PC-9 (cell line): ENCODE data around the gene LTK. TPM values are rescaled to one million over a fixed set of nuclear protein-coding genes. Genes with fewer than 3 reads are reported as not detected.

Experiments
- BruUV-seq: library from RNA; stranded (reverse); fragments of 400-500 nt; replicated peaks from 2 replicates; lab custom pipeline; 2021; lab: Mats Ljungman, UMichigan
- CTCF ChIA-PET: fragments of 300-600 bp; sonication (Branson Sonifier 250); formaldehyde crosslinking; loops from one replicate; lab custom pipeline; 2022; ENCODE audit warnings: antibody characterized with exemption; lab: Charles Lee
- POLR2A ChIA-PET: fragments of 300-600 bp; sonication (Branson Sonifier 250); formaldehyde crosslinking; loops from one replicate; lab custom pipeline; 2022; ENCODE audit warnings: antibody characterized with exemption; ENCODE audit not compliant: unreplicated experiment; lab: Charles Lee
- DNase-seq, 2 experiments: peaks; one replicate each; pipeline versions ENCODE4 v3.0.0 to v3.0.0-alpha.2; 2015 to 2022; ENCODE audit warnings: mixed read lengths in 1 of 2
- H2AFZ ChIP-seq: fragments of 200-600 bp; sonication (generic); 2 replicates; pipeline ENCODE4 v1.8.1; 2017; ENCODE audit warnings: antibody characterized with exemption
- H3F3A ChIP-seq: fragments of 200-600 bp; sonication (generic); 2 replicates; pipeline ENCODE4 v1.8.1; 2017; ENCODE audit warnings: antibody characterized with exemption, mild to moderate bottlenecking, low read depth; ENCODE audit not compliant: insufficient read depth
- H3K27ac ChIP-seq: fragments of 200-600 bp; sonication (generic); 2 replicates; pipeline ENCODE4 v1.6.1; 2016; ENCODE audit warnings: mixed run types
- H3K27me3 ChIP-seq: fragments of 200-600 bp; sonication (generic); 2 replicates; pipeline ENCODE4 v1.6.1; 2016; ENCODE audit warnings: low read depth, mixed run types; ENCODE audit not compliant: insufficient read depth
- H3K36me3 ChIP-seq: fragments of 200-600 bp; sonication (generic); 2 replicates; pipeline ENCODE4 v1.6.1; 2016; ENCODE audit warnings: low read depth, mixed run types
- H3K4me1 ChIP-seq: fragments of 200-600 bp; sonication (generic); replicated peaks from 2 replicates; pipeline ENCODE4 v1.6.1; 2016; ENCODE audit warnings: mixed run types; ENCODE audit not compliant: insufficient read depth
- H3K4me2 ChIP-seq: fragments of 200-600 bp; sonication (generic); 2 replicates; pipeline ENCODE4 v1.6.1; 2017; ENCODE audit warnings: mixed run types
- H3K4me3 ChIP-seq: fragments of 200-600 bp; sonication (generic); 2 replicates; pipeline ENCODE4 v1.6.1; 2016; ENCODE audit warnings: mixed run types
- H3K79me2 ChIP-seq: fragments of 200-600 bp; sonication (generic); 2 replicates; pipeline ENCODE4 v1.6.1; 2017; ENCODE audit warnings: low read depth, mixed run types
- H3K9me2 ChIP-seq: fragments of 200-600 bp; sonication (generic); 2 replicates; pipeline ENCODE4 v1.8.1; 2017; ENCODE audit warnings: mild to moderate bottlenecking; ENCODE audit not compliant: insufficient read depth
- H3K9me3 ChIP-seq: fragments of 200-600 bp; sonication (generic); 2 replicates; pipeline ENCODE4 v1.8.1; 2016; ENCODE audit warnings: low read depth; ENCODE audit not compliant: insufficient read depth
- H4K20me1 ChIP-seq: fragments of 200-600 bp; sonication (generic); 2 replicates; pipeline ENCODE4 v1.8.1; 2017; ENCODE audit not compliant: insufficient read depth
- EZH2 ChIP-seq: fragments of 200-600 bp; sonication (generic); IDR thresholded peaks from 2 replicates; pipeline ENCODE4 v1.8.0; 2017; ENCODE audit warnings: antibody characterized with exemption, low read depth
- intact Hi-C: fragments of 100-400 bp; cut with micrococcal nuclease; formaldehyde crosslinking; loops from one replicate; pipeline ENCODE4 v1.10.0; 2022; ENCODE audit not compliant: unreplicated experiment
- total RNA-seq: library from RNA; stranded (reverse); gene quantifications from 2 replicates; pipeline ENCODE4 v1.2.3, GENCODE V29; 2021
- TF ChIP-seq, protein P1 (sequence below): fragments of 200-600 bp; sonication (generic); conservative IDR thresholded peaks from 2 replicates; pipeline ENCODE4 v1.6.1; 2017; ENCODE audit warnings: mixed run types, antibody characterized with exemption, mild to moderate bottlenecking, moderate library complexity

Gene LTK
- total RNA-seq, 1 experiment from 2014 or later: 0.11 TPM

DNA sequence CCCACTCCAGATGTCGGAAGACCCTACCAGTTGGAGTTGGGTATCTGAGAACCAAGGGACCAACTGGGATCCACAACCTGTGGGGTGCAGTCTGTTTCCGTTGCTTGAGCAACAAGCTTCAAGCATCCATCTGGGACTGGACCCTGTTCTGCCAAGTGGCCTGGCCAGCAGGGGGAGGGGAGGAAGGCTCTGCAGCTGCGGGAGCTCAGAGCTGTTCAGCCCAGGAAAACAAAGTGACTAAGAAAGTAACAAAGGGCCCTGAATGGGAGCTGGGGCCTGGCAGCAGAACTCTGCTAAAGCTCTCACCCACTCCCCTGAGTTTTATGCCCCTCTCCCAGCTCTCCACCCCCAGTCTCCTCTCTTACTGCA, 48.1 kb upstream of the LTK start:
- Histone ChIP-seq H3K9me2 (no peaks in the 10 kb centered on the region), H4K20me1 (no peaks in the 10 kb centered on the region), H2AFZ (no peak overlapping the region), H3K4me1 (peaks cover 17% of the 10 kb centered on the region; the same call in 1 of the 2 replicates), H3F3A (peaks cover 12% of the 10 kb centered on the region), H3K27ac (no peak overlapping the region), H3K9me3 (no peaks in the 10 kb centered on the region), H3K27me3 (no peaks in the 10 kb centered on the region), H3K4me2 (no peak overlapping the region), H3K36me3 (no peaks in the 10 kb centered on the region), H3K79me2 (no peaks in the 10 kb centered on the region), H3K4me3 (no peak overlapping the region)
- intact Hi-C loops: no loop called here
- no peak for DNase-seq
- ChIA-PET POLR2A (no interaction called here), CTCF (no interaction called here)
- no TSS peak for BruUV-seq
- TF ChIP-seq, protein P1, sequence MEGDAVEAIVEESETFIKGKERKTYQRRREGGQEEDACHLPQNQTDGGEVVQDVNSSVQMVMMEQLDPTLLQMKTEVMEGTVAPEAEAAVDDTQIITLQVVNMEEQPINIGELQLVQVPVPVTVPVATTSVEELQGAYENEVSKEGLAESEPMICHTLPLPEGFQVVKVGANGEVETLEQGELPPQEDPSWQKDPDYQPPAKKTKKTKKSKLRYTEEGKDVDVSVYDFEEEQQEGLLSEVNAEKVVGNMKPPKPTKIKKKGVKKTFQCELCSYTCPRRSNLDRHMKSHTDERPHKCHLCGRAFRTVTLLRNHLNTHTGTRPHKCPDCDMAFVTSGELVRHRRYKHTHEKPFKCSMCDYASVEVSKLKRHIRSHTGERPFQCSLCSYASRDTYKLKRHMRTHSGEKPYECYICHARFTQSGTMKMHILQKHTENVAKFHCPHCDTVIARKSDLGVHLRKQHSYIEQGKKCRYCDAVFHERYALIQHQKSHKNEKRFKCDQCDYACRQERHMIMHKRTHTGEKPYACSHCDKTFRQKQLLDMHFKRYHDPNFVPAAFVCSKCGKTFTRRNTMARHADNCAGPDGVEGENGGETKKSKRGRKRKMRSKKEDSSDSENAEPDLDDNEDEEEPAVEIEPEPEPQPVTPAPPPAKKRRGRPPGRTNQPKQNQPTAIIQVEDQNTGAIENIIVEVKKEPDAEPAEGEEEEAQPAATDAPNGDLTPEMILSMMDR: no peak
- TF ChIP-seq EZH2: no peak

DNA sequence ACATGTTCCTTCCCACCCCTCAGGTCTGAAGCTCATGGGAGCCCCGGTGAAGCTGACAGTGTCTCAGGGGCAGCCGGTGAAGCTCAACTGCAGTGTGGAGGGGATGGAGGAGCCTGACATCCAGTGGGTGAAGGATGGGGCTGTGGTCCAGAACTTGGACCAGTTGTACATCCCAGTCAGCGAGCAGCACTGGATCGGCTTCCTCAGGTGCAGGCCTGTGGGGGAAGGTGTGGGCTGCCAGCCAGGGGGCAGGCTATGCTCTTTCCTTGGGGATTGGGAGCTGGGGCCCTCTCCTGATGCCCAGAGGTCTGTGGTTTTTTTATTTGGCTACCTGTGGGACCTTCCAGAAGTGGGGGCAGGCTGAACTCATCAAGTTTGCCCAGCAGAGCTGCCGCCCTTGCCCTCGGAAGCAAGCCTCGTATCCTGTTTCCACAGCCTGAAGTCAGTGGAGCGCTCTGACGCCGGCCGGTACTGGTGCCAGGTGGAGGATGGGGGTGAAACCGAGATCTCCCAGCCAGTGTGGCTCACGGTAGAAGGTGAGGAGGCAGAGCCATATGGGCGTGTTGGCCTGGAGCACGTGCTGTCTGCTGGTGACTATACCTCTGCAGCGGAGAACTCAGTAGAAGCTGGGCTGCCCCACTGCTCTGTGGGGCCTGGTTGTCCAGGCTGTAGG, 47.6 kb upstream of the LTK start:
- H3K9me2 ChIP-seq: no peaks in the 10 kb centered on the region
- peaks cover 12% of the 10 kb centered on the region for H3F3A ChIP-seq
- CTCF ChIA-PET: interaction anchor here (0.6 kb wide), 1 partner anchor 91 kb away, joined by 7 read pairs; no protein-coding TSS in a partner anchor
- no peaks in the 10 kb centered on the region for H3K27me3 ChIP-seq
- no peak for TF ChIP-seq EZH2
- TF ChIP-seq, protein P1: no peak
- H2AFZ ChIP-seq: no peak overlapping the region
- H3K4me1 ChIP-seq: peaks cover 17% of the 10 kb centered on the region; the same call in 1 of the 2 replicates
- intact Hi-C loops: no loop called here
- no TSS peak for BruUV-seq
- H3K36me3 ChIP-seq: no peaks in the 10 kb centered on the region
- POLR2A ChIA-PET: no interaction called here
- no peaks in the 10 kb centered on the region for H3K9me3 ChIP-seq
- DNase-seq: no peak
- no peak overlapping the region for H3K27ac ChIP-seq
- H4K20me1 ChIP-seq: no peaks in the 10 kb centered on the region
- no peak overlapping the region for H3K4me2 ChIP-seq
- no peaks in the 10 kb centered on the region for H3K79me2 ChIP-seq
- no peak overlapping the region for H3K4me3 ChIP-seq

DNA sequence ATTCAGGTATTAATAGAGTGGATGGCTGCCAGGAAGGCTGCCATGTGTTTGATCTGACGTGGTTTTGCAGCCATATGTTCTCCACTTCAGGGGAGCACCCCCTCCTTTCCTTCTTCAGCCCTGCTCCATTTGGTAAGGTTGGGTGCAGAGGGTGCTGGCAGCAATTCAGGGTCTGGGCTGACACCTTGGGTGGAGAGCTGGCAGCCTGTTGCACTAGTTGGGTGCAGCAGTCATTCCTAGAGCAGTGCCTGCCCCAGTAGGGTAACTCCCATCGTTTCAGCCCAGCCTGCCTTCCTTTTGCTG, 46.9 kb upstream of the LTK start:
- no peaks in the 10 kb centered on the region for H3K9me2 ChIP-seq
- H3K36me3 ChIP-seq: no peaks in the 10 kb centered on the region
- DNase-seq: no peak
- CTCF ChIA-PET: no interaction called here
- no peak overlapping the region for H2AFZ ChIP-seq
- peaks cover 12% of the 10 kb centered on the region for H3F3A ChIP-seq
- BruUV-seq: no TSS peak
- no peak for TF ChIP-seq EZH2
- TF ChIP-seq, protein P1: no peak
- H3K27me3 ChIP-seq: no peaks in the 10 kb centered on the region
- H3K4me1 ChIP-seq: peaks cover 17% of the 10 kb centered on the region; the same call in 1 of the 2 replicates
- no peak overlapping the region for H3K27ac ChIP-seq
- POLR2A ChIA-PET: no interaction called here
- no peak overlapping the region for H3K4me3 ChIP-seq
- H3K79me2 ChIP-seq: no peaks in the 10 kb centered on the region
- H3K9me3 ChIP-seq: no peaks in the 10 kb centered on the region
- H3K4me2 ChIP-seq: no peak overlapping the region
- intact Hi-C loops: no loop called here
- no peaks in the 10 kb centered on the region for H4K20me1 ChIP-seq
